Neural progenitor cell (in vitro differentiated cells): Measurements from ENCODE around the gene DNAJC15.

Source experiments
- EZH2 ChIP-seq: fragments of 200-600 bp; sonication (generic); IDR thresholded peaks from 2 replicates; pipeline ENCODE4 v1.6.1; 2017; ENCODE audit warnings: antibody characterized with exemption, mild to moderate bottlenecking, moderate library complexity
- EZH2phosphoT487 ChIP-seq: fragments of 200-600 bp; sonication (generic); IDR thresholded peaks from 2 replicates; pipeline ENCODE4 v1.6.1; 2017; ENCODE audit warnings: antibody characterized with exemption
- TF ChIP-seq, protein P1 (sequence below): fragments of 200-600 bp; sonication (generic); IDR thresholded peaks from 2 replicates; pipeline ENCODE4 v1.5.1; 2017; ENCODE audit warnings: antibody characterized with exemption, mild to moderate bottlenecking

DNA sequence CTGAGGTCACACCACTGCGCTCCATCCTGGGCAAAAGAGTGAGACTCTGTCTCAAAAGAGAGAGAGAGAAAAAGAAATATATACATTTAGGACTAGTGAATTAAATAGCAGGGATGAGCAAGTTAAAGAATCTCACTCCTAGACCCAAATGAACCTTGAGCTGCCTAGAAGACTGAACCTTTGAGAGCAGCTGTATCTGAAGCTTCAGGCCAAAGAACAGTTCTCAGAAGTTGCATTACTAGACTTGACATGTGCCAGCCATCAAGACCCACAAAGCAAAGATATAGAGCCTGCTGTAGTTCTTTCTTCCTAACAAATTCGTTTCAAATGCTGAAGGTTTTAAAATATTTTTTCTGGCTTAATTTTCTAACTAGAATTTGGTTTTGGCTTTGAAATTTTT is 16.6 kb downstream of the DNAJC15 start:
- TF ChIP-seq, protein P1, sequence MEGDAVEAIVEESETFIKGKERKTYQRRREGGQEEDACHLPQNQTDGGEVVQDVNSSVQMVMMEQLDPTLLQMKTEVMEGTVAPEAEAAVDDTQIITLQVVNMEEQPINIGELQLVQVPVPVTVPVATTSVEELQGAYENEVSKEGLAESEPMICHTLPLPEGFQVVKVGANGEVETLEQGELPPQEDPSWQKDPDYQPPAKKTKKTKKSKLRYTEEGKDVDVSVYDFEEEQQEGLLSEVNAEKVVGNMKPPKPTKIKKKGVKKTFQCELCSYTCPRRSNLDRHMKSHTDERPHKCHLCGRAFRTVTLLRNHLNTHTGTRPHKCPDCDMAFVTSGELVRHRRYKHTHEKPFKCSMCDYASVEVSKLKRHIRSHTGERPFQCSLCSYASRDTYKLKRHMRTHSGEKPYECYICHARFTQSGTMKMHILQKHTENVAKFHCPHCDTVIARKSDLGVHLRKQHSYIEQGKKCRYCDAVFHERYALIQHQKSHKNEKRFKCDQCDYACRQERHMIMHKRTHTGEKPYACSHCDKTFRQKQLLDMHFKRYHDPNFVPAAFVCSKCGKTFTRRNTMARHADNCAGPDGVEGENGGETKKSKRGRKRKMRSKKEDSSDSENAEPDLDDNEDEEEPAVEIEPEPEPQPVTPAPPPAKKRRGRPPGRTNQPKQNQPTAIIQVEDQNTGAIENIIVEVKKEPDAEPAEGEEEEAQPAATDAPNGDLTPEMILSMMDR = no peak
- TF ChIP-seq EZH2 = no peak
- no peak for TF ChIP-seq EZH2phosphoT487
